ENCODE measurements around the gene FAM53A.

DNA sequence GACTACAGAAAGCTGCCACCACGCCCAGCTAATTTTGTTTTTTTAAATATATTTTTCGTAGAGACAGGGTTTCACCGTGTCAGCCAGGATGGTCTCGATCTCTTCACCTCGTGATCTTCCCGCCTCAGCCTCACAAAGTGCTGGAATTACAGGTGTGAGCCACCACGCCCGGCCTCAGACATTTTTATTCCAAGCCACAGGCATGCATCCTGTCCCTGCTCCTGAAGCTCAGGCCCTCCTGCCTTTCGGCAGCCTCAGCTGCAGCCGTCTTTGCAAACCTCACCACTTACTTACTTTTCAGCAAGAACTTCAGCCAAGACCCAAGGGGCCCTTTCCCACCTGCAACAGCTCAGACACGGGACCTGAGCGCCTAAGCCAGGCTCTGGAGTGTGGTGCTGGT, 26.0 kb downstream of the FAM53A start:
- TF ChIP-seq SUZ12 (IDR thresholded peaks at IDR 0.05) (no peak), FOXK2 (IDR thresholded peaks at IDR 0.05) (no peak), ARNT (IDR thresholded peaks at IDR 0.05) (no peak), SP1 (IDR thresholded peaks at IDR 0.05) (no peak), TARDBP (IDR thresholded peaks at IDR 0.05) (no peak), NFRKB (IDR thresholded peaks at IDR 0.05) (no peak), ZNF384 (IDR thresholded peaks at IDR 0.05) (no peak), HDGF (IDR thresholded peaks at IDR 0.05; ENCODE audit: borderline replicate concordance) (no peak), L3MBTL2 (conservative IDR thresholded peaks at IDR 0.05) (no peak), BHLHE40 (IDR thresholded peaks at IDR 0.05; ENCODE audit: borderline replicate concordance) (no peak), CTBP1 (IDR thresholded peaks at IDR 0.05; ENCODE audit: borderline replicate concordance) (no peak), ELF4 (IDR thresholded peaks at IDR 0.05) (no peak)
- TF ChIP-seq, protein P1, sequence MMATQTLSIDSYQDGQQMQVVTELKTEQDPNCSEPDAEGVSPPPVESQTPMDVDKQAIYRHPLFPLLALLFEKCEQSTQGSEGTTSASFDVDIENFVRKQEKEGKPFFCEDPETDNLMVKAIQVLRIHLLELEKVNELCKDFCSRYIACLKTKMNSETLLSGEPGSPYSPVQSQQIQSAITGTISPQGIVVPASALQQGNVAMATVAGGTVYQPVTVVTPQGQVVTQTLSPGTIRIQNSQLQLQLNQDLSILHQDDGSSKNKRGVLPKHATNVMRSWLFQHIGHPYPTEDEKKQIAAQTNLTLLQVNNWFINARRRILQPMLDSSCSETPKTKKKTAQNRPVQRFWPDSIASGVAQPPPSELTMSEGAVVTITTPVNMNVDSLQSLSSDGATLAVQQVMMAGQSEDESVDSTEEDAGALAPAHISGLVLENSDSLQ (IDR thresholded peaks at IDR 0.05): no peak
